B cell (primary cell): ENCODE results near the gene SLC26A1.

Experiments
- CTCF ChIP-seq: fragments of 200-600 bp; IDR thresholded peaks from one replicate; pipeline ENCODE4 v1.8.0; 2022; ENCODE audit warnings: antibody characterized with exemption, mild to moderate bottlenecking
- EZH2 ChIP-seq: IDR thresholded peaks from 2 replicates; pipeline ENCODE4 v1.6.1; 2012; ENCODE audit warnings: borderline replicate concordance, low read depth, mild to moderate bottlenecking, moderate library complexity, low read length; ENCODE audit not compliant: insufficient read depth, poor library complexity, severe bottlenecking

GRCh38 chr4:960636-961350 lies 32.4 kb downstream of the SLC26A1 start:
- TF ChIP-seq EZH2 (no peak), CTCF (no peak)
